Suprapubic skin (tissue), 4 donors: ENCODE results near the gene KLK3. TPM values are rescaled to one million over a fixed set of nuclear protein-coding genes. Genes with fewer than 3 reads are reported as not detected.

Experiments used
- DNase-seq, 2 donors: peaks; one replicate each; pipeline ENCODE4 v3.0.0-alpha.2; 2019; ENCODE audit warnings: low spot score in 2 of 2
- H3K27ac ChIP-seq: fragments of 200-600 bp; sonication (generic); one replicate; pipeline ENCODE4 v1.5.1; 2019
- H3K27me3 ChIP-seq: fragments of 200-600 bp; sonication (generic); one replicate; pipeline ENCODE4 v1.5.1; 2019
- H3K36me3 ChIP-seq: fragments of 200-600 bp; sonication (generic); one replicate; pipeline ENCODE4 v1.5.1; 2019
- H3K4me1 ChIP-seq: fragments of 200-600 bp; sonication (generic); one replicate; pipeline ENCODE4 v1.5.1; 2019
- H3K4me3 ChIP-seq: fragments of 200-600 bp; sonication (generic); one replicate; pipeline ENCODE4 v1.5.1; 2019; ENCODE audit warnings: mild to moderate bottlenecking
- H3K9me3 ChIP-seq: fragments of 200-600 bp; sonication (generic); one replicate; pipeline ENCODE4 v1.5.1; 2019
- CTCF ChIP-seq, 2 donors: fragments of 200-600 bp in 1 of 2; fragments of 450-650 bp in 1 of 2; sonication (generic) in 1 of 2; IDR thresholded peaks; one replicate each; pipeline ENCODE4 v1.5.1; 2016 to 2019; ENCODE audit warnings: antibody characterized with exemption in 2 of 2, mild to moderate bottlenecking in 1 of 2, moderate library complexity in 1 of 2
- EP300 ChIP-seq: sonication (generic); formaldehyde crosslinking; IDR thresholded peaks from one replicate; pipeline ENCODE4 v1.6.1; 2017; ENCODE audit warnings: antibody characterized with exemption
- POLR2A ChIP-seq, 2 donors: fragments of 450-650 bp; IDR thresholded peaks; one replicate each; pipeline ENCODE4 v1.6.1; 2017; ENCODE audit warnings: antibody characterized with exemption in 2 of 2, mild to moderate bottlenecking in 2 of 2, moderate library complexity in 2 of 2
- POLR2AphosphoS5 ChIP-seq, 3 donors: sonication (generic); formaldehyde crosslinking; IDR thresholded peaks; one replicate each; pipeline ENCODE4 v1.6.1; 2017; ENCODE audit warnings: antibody characterized with exemption in 3 of 3
- WGBS: methylation state at CpG from one replicate; pipeline ENCODE4 v1.1.5; 2018; 5-methylcytosine and 5-hydroxymethylcytosine counted together
- total RNA-seq, 4 donors: library from RNA; depleted of rRNA; stranded (reverse); fragments of >200 nt; gene quantifications; one replicate each; pipeline ENCODE4 v1.1.0, GENCODE V29; 2016

Gene KLK3
- total RNA-seq, 4 donors from 2014 or later, result 0.24 to 1.9 (median 0.67) TPM

GRCh38 chr19:50858886-50859285 lies 4.2 kb downstream of the KLK3 start:
- H3K27ac ChIP-seq, result no peak overlapping the region
- DNase-seq, result peak in 1 of 2 donors; percentile 48
- H3K4me3 ChIP-seq, result no peak overlapping the region
- whole genome bisulfite sequencing, result 12% methylated on average over 7 of the region's 7 CpGs
- H3K27me3 ChIP-seq, result peaks cover 70% of the 10 kb centered on the region
- H3K4me1 ChIP-seq, result no peaks in the 10 kb centered on the region
- TF ChIP-seq POLR2AphosphoS5 (IDR thresholded peaks at IDR 0.05) (no peak), EP300 (no peak), CTCF (IDR thresholded peaks at IDR 0.05) (no peak), POLR2A (IDR thresholded peaks at IDR 0.05) (no peak)
- no peaks in the 10 kb centered on the region for H3K36me3 ChIP-seq
- H3K9me3 ChIP-seq, result no peaks in the 10 kb centered on the region

GRCh38 chr19:50859849-50860248 lies 5.1 kb downstream of the KLK3 start:
- Histone ChIP-seq H3K4me3 (no peak overlapping the region), H3K27me3 (peaks cover 69% of the 10 kb centered on the region)
- no CpG with 5 or more reads among the region's 4 CpGs for WGBS

GRCh38 chr19:50861010-50861409 lies 6.3 kb downstream of the KLK3 start:
- H3K27ac ChIP-seq, result no peak overlapping the region
- H3K9me3 ChIP-seq, result no peaks in the 10 kb centered on the region
- H3K4me1 ChIP-seq, result no peaks in the 10 kb centered on the region
- no peaks in the 10 kb centered on the region for H3K36me3 ChIP-seq
- no peak for TF ChIP-seq POLR2AphosphoS5 (IDR thresholded peaks at IDR 0.05)
- no peak for TF ChIP-seq EP300
- no peak for TF ChIP-seq CTCF (IDR thresholded peaks at IDR 0.05)
- no peak for TF ChIP-seq POLR2A (IDR thresholded peaks at IDR 0.05)
- no peak overlapping the region for H3K4me3 ChIP-seq
- H3K27me3 ChIP-seq, result peaks cover 62% of the 10 kb centered on the region
- peak in 1 of 2 donors; percentile 34 for DNase-seq
- WGBS, result 72% methylated on average over 5 of the region's 5 CpGs

More at GRCh38 chr19:50859849-50860248, 5.1 kb downstream of the KLK3 start:
- H3K9me3 ChIP-seq, result no peaks in the 10 kb centered on the region
- H3K36me3 ChIP-seq, result no peaks in the 10 kb centered on the region
- no peak for TF ChIP-seq CTCF (IDR thresholded peaks at IDR 0.05)
- no peak for TF ChIP-seq POLR2AphosphoS5 (IDR thresholded peaks at IDR 0.05)
- H3K4me1 ChIP-seq, result no peaks in the 10 kb centered on the region
- DNase-seq, result peak in 1 of 2 donors; percentile 52
- H3K27ac ChIP-seq, result no peak overlapping the region

GRCh38 chr19:50861496-50862286 lies 7.0 kb downstream of the KLK3 start:
- 74% methylated on average over 7 of the region's 7 CpGs for WGBS
- no peak for TF ChIP-seq EP300
- no peak for TF ChIP-seq POLR2AphosphoS5 (IDR thresholded peaks at IDR 0.05)
- TF ChIP-seq CTCF (IDR thresholded peaks at IDR 0.05), result no peak
- TF ChIP-seq POLR2A (IDR thresholded peaks at IDR 0.05), result no peak
- H3K9me3 ChIP-seq, result no peaks in the 10 kb centered on the region
- H3K27ac ChIP-seq, result no peak overlapping the region
- H3K4me3 ChIP-seq, result no peak overlapping the region
- peak in 1 of 2 donors; percentile 11 for DNase-seq
- H3K27me3 ChIP-seq, result peaks cover 60% of the 10 kb centered on the region
- no peaks in the 10 kb centered on the region for H3K4me1 ChIP-seq
- no peaks in the 10 kb centered on the region for H3K36me3 ChIP-seq

GRCh38 chr19:50869479-50869878 lies 14.8 kb downstream of the KLK3 start:
- Histone ChIP-seq H3K36me3 (no peaks in the 10 kb centered on the region), H3K4me3 (no peak overlapping the region), H3K27me3 (peaks cover 61% of the 10 kb centered on the region), H3K27ac (no peak overlapping the region), H3K4me1 (no peaks in the 10 kb centered on the region), H3K9me3 (no peaks in the 10 kb centered on the region)
- no peak for DNase-seq
- 86% methylated on average over 4 of the region's 4 CpGs for WGBS
- TF ChIP-seq CTCF (IDR thresholded peaks at IDR 0.05) (no peak), EP300 (no peak), POLR2AphosphoS5 (IDR thresholded peaks at IDR 0.05) (no peak), POLR2A (IDR thresholded peaks at IDR 0.05) (no peak)
